H1 (cell line): Measurements from ENCODE around the gene CHRNG. TPM values are rescaled to one million over a fixed set of nuclear protein-coding genes. Genes with fewer than 3 reads are reported as not detected.

ENCODE experiments used
- CTCF ChIA-PET: fragments of 300-600 bp; sonication (Branson Sonifier 250); formaldehyde crosslinking; loops from one replicate; lab custom pipeline; 2021; ENCODE audit not compliant: partially characterized antibody; lab: Charles Lee
- POLR2A ChIA-PET: fragments of 300-600 bp; sonication (Branson Sonifier 250); formaldehyde crosslinking; loops from one replicate; lab custom pipeline; 2021; ENCODE audit warnings: inconsistent platforms; ENCODE audit not compliant: partially characterized antibody; lab: Charles Lee
- DNase-seq, 2 experiments: peaks; one replicate each; pipeline versions ENCODE4 v3.0.0 to v3.0.0-alpha.2; 2010 to 2022; ENCODE audit warnings: low spot score in 2 of 2, low read depth in 1 of 2, mixed read lengths in 1 of 2
- FAIRE-seq: peaks from 2 replicates; lab custom pipeline; 2011; peaks lifted over from hg19 to GRCh38; lab: Jason Lieb, UNC
- H2AFZ ChIP-seq: 2 replicates; pipeline ENCODE4 v1.8.1; 2012; ENCODE audit warnings: low read length, inconsistent platforms
- H2AK5ac ChIP-seq: 2 replicates; pipeline ENCODE4 v1.6.1; 2013; ENCODE audit warnings: low read depth, low read length
- H2BK120ac ChIP-seq: replicated peaks from 2 replicates; pipeline ENCODE3; 2013; ENCODE audit warnings: low read depth, low read length, inconsistent platforms
- H2BK12ac ChIP-seq: 2 replicates; pipeline ENCODE4 v1.6.1; 2013; ENCODE audit warnings: low read depth, low read length
- H2BK15ac ChIP-seq: 2 replicates; pipeline ENCODE4 v1.6.1; 2013; ENCODE audit warnings: low read length
- H2BK20ac ChIP-seq: 2 replicates; pipeline ENCODE4 v1.6.1; 2013; ENCODE audit warnings: low read length
- H2BK5ac ChIP-seq: 2 replicates; pipeline ENCODE4 v1.6.1; 2013; ENCODE audit warnings: low read depth, low read length
- H3K14ac ChIP-seq: 2 replicates; pipeline ENCODE4 v1.6.1; 2013; ENCODE audit warnings: inconsistent platforms; ENCODE audit not compliant: insufficient read length
- H3K18ac ChIP-seq: 2 replicates; pipeline ENCODE4 v1.6.1; 2013; ENCODE audit warnings: low read length; ENCODE audit errors: extremely low read depth
- H3K23ac ChIP-seq: 2 replicates; pipeline ENCODE4 v1.6.1; 2013; ENCODE audit warnings: inconsistent platforms; ENCODE audit not compliant: insufficient read length
- H3K23me2 ChIP-seq: 2 replicates; pipeline ENCODE4 v1.6.1; 2013; ENCODE audit warnings: low read depth, low read length
- H3K27ac ChIP-seq: 2 replicates; pipeline ENCODE4 v1.6.1; 2011; ENCODE audit warnings: low read depth, low read length, inconsistent platforms
- H3K27me3 ChIP-seq, 4 experiments: replicated peaks in 1 of 4; 1 replicate in 1 of 4; 2 replicates in 3 of 4; pipeline versions ENCODE4 v1.6.1 to v1.8.1; 2011 to 2013; ENCODE audit warnings: low read length in 3 of 4, mild to moderate bottlenecking in 3 of 4, inconsistent platforms in 2 of 4, mixed read lengths in 2 of 4, moderate library complexity in 1 of 4; ENCODE audit not compliant: control insufficient read depth in 3 of 4, insufficient read depth in 3 of 4; ENCODE audit errors: extremely low read depth in 1 of 4
- H3K36me3 ChIP-seq, 4 experiments: 2 replicates each; pipeline versions ENCODE4 v1.6.1 to v1.8.1; 2011 to 2013; ENCODE audit warnings: mild to moderate bottlenecking in 4 of 4, low read length in 3 of 4, moderate library complexity in 2 of 4, control low read depth in 1 of 4, inconsistent platforms in 1 of 4; ENCODE audit not compliant: insufficient read depth in 4 of 4, control insufficient read depth in 2 of 4
- H3K4ac ChIP-seq: replicated peaks from 2 replicates; pipeline ENCODE3; 2013; ENCODE audit warnings: low read length, low read depth, mixed read lengths, inconsistent platforms; ENCODE audit not compliant: insufficient read length
- H3K4me1 ChIP-seq, 4 experiments: replicated peaks in 1 of 4; 1 replicate in 1 of 4; 2 replicates in 3 of 4; pipeline versions ENCODE4 v1.6.1 to v1.8.1; 2011 to 2013; ENCODE audit warnings: low read length in 3 of 4, inconsistent platforms in 2 of 4, mixed read lengths in 1 of 4; ENCODE audit not compliant: insufficient read depth in 4 of 4, control insufficient read depth in 3 of 4
- H3K4me2 ChIP-seq, 2 experiments: 2 replicates each; pipeline versions ENCODE4 v1.6.1 to v1.8.1; 2011 to 2013; ENCODE audit warnings: low read depth in 2 of 2, low read length in 2 of 2, control low read depth in 1 of 2, inconsistent platforms in 1 of 2, mild to moderate bottlenecking in 1 of 2; ENCODE audit not compliant: insufficient read depth in 1 of 2
- H3K4me3 ChIP-seq, 4 experiments: fragments of 200-600, 300-600 bp in 1 of 4; sonication (generic), shearing (Covaris generic), sonication (Bioruptor Twin) in 1 of 4; 2 replicates each; pipeline versions ENCODE4 v1.5.1 to v1.8.1; 2011 to 2016; ENCODE audit warnings: low read length in 4 of 4, low read depth in 3 of 4, control low read depth in 2 of 4, inconsistent platforms in 2 of 4, mild to moderate bottlenecking in 2 of 4, mixed read lengths in 1 of 4, moderate library complexity in 1 of 4; ENCODE audit not compliant: insufficient read depth in 2 of 4; ENCODE audit errors: extremely low read depth in 1 of 4
- H3K56ac ChIP-seq: replicated peaks from 2 replicates; pipeline ENCODE3; 2013; ENCODE audit warnings: low read depth, mild to moderate bottlenecking, mixed read lengths, low read length, inconsistent platforms; ENCODE audit not compliant: insufficient read length
- H3K79me1 ChIP-seq: 2 replicates; pipeline ENCODE4 v1.6.1; 2013; ENCODE audit warnings: low read depth, low read length, control low read depth
- H3K79me2 ChIP-seq, 2 experiments: 2 replicates each; pipeline versions ENCODE4 v1.6.1 to v1.8.1; 2012 to 2013; ENCODE audit warnings: low read length in 2 of 2, mild to moderate bottlenecking in 2 of 2, inconsistent platforms in 1 of 2; ENCODE audit not compliant: insufficient read depth in 2 of 2, control insufficient read depth in 1 of 2
- H3K9ac ChIP-seq, 4 experiments: replicated peaks in 1 of 4; 1 replicate in 1 of 4; 2 replicates in 3 of 4; pipeline versions ENCODE4 v1.6.1 to v1.8.1; 2011 to 2013; ENCODE audit warnings: low read depth in 3 of 4, low read length in 3 of 4, control low read depth in 2 of 4, mild to moderate bottlenecking in 2 of 4, moderate library complexity in 2 of 4, inconsistent platforms in 1 of 4; ENCODE audit errors: extremely low read depth in 1 of 4
- H3K9me3 ChIP-seq, 2 experiments: 2 replicates each; pipeline versions ENCODE4 v1.6.1 to v1.8.1; 2012 to 2013; ENCODE audit warnings: mild to moderate bottlenecking in 2 of 2, moderate library complexity in 2 of 2, control low read depth in 1 of 2, inconsistent platforms in 1 of 2, low read depth in 1 of 2, low read length in 1 of 2, mixed read lengths in 1 of 2; ENCODE audit not compliant: insufficient read depth in 2 of 2
- H4K20me1 ChIP-seq, 2 experiments: replicated peaks in 1 of 2; 2 replicates each; pipeline versions ENCODE3 to v1.8.1; 2011 to 2013; ENCODE audit warnings: inconsistent platforms in 2 of 2, low read length in 2 of 2, mild to moderate bottlenecking in 1 of 2; ENCODE audit not compliant: insufficient read depth in 2 of 2, control insufficient read depth in 1 of 2
- H4K5ac ChIP-seq: 2 replicates; pipeline ENCODE4 v1.6.1; 2013; ENCODE audit warnings: low read length, low read depth, mixed read lengths, inconsistent platforms; ENCODE audit not compliant: insufficient read length
- H4K8ac ChIP-seq: 2 replicates; pipeline ENCODE4 v1.8.0; 2013; ENCODE audit warnings: mild to moderate bottlenecking, moderate library complexity, low read length, inconsistent platforms; ENCODE audit not compliant: insufficient read depth; ENCODE audit errors: extremely low read depth
- H4K91ac ChIP-seq: replicated peaks from 2 replicates; pipeline ENCODE3; 2013; ENCODE audit warnings: low read length, mixed read lengths, inconsistent platforms; ENCODE audit not compliant: insufficient read length
- ATF3 ChIP-seq: IDR thresholded peaks from 2 replicates; pipeline ENCODE4 v1.6.1; 2011; ENCODE audit warnings: low read depth, mild to moderate bottlenecking, low read length; ENCODE audit not compliant: insufficient read depth
- GTF2F1 ChIP-seq: IDR thresholded peaks from 2 replicates; pipeline ENCODE4 v1.6.1; 2012; ENCODE audit warnings: low read depth, low read length, improper control_type of control experiment, borderline replicate concordance
- POLR2A ChIP-seq, 2 experiments: IDR thresholded peaks; 1 replicate in 1 of 2; 2 replicates in 1 of 2; pipeline ENCODE4 v1.6.1; 2011; ENCODE audit warnings: low read depth in 2 of 2, low read length in 2 of 2, mild to moderate bottlenecking in 2 of 2; ENCODE audit errors: control extremely low read depth in 1 of 2
- TCF12 ChIP-seq: IDR thresholded peaks from 2 replicates; pipeline ENCODE4 v1.6.1; 2011; ENCODE audit warnings: low read depth, mild to moderate bottlenecking, low read length
- WGBS, 2 experiments: shearing (Covaris generic) in 1 of 2; methylation state at CpG; one replicate each; pipeline versions ENCODE4 v1.1.6 to v1.1.7; 2013 to 2015; ENCODE audit warnings: low lambda C conversion rate in 2 of 2, mixed read lengths in 2 of 2, inconsistent platforms in 1 of 2, low coverage in 1 of 2, missing lambda C conversion rate in 1 of 2; ENCODE audit not compliant: insufficient replicate concordance in 2 of 2, insufficient coverage in 1 of 2, insufficient read length in 1 of 2; ENCODE audit errors: extremely low coverage in 1 of 2, missing lambda C conversion rate in 1 of 2; 5-methylcytosine and 5-hydroxymethylcytosine counted together
- polyA plus RNA-seq, 7 experiments: library from polyadenylated mRNA; depleted of rRNA in 3 of 7; stranded (reverse) in 5 of 7; unstranded in 2 of 7; fragments of >200 nt in 5 of 7; fragments of 200-250 nt in 2 of 7; gene quantifications; 1 replicate in 5 of 7; 2 replicates in 1 of 7; 4 replicates in 1 of 7; pipeline versions ENCODE4 v1.2.1 to v1.2.3, GENCODE V29; 2011 to 2013; ENCODE audit warnings: missing spikeins in 2 of 7, mixed read lengths in 2 of 7
- total RNA-seq: library from RNA; stranded (reverse); fragmentation: NEBNext Ultra II Directional; extraction: Animal tissue kit (Norgen Biotek cat#: 25700); gene quantifications from 2 replicates; pipeline ENCODE4 v1.2.1, GENCODE V29; 2021

The CHRNG gene
- total and polyA plus RNA-seq, 2 of the 8 experiments (the other 6 are each of a cell fraction or from before 2014, with no cell fraction given), result 0.05 TPM; not detected in 1

- no peak overlapping the region for H3K18ac ChIP-seq
- no peak overlapping the region for H3K56ac ChIP-seq
- WGBS, 2 experiments, result 86% methylated on average over 2 of the region's 2 CpGs; no CpG with 5 or more reads in 1 of the 2 experiments
- no peaks in the 10 kb centered on the region for H3K9me3 ChIP-seq
- no peaks in the 10 kb centered on the region for H3K23me2 ChIP-seq
- no peak overlapping the region for H2BK120ac ChIP-seq
- no peak overlapping the region for H2BK5ac ChIP-seq
- DNase-seq, result no peak
- no peak overlapping the region for H4K91ac ChIP-seq
- no peaks in the 10 kb centered on the region for H3K79me2 ChIP-seq
- no peak overlapping the region for H4K5ac ChIP-seq
- H4K8ac ChIP-seq, result no peak overlapping the region
- H2AFZ ChIP-seq, result no peak overlapping the region
- no peaks in the 10 kb centered on the region for H4K20me1 ChIP-seq
- no peak overlapping the region for H2BK20ac ChIP-seq
- no peak overlapping the region for H2BK15ac ChIP-seq
- no peak overlapping the region for H3K9ac ChIP-seq
- no peak overlapping the region for H2AK5ac ChIP-seq
- CTCF ChIA-PET, result interaction anchor here (0.6 to 1.7 kb wide), 2 partner anchors 8 to 33 kb away, joined by 3 to 6 read pairs; no protein-coding TSS in a partner anchor
- H3K27me3 ChIP-seq, result no peaks in the 10 kb centered on the region
- no peak overlapping the region for H3K14ac ChIP-seq
- no peak overlapping the region for H3K4me3 ChIP-seq
- no peaks in the 10 kb centered on the region for H3K4me1 ChIP-seq
- no peak overlapping the region for H3K27ac ChIP-seq
- no peak for FAIRE-seq
- H3K36me3 ChIP-seq, result peaks cover 2 to 33% (median 10%) of the 10 kb centered on the region in 4 experiments; a peak in 7 of 8 replicates
- no peaks in the 10 kb centered on the region for H3K79me1 ChIP-seq
- no peak overlapping the region for H3K4me2 ChIP-seq
- H3K4ac ChIP-seq, result no peak overlapping the region
- no peak overlapping the region for H2BK12ac ChIP-seq
- H3K23ac ChIP-seq, result no peak overlapping the region
- POLR2A ChIA-PET, result interaction anchor here (1.5 kb wide), 1 partner anchor 28 kb away, joined by 6 read pairs; the partner anchor contains the start of genes EIF4E2 and TIGD1
- TF ChIP-seq POLR2A (IDR thresholded peaks at IDR 0.05; ENCODE audit: control extremely low read depth in 1 of 2, low read depth in 2 of 2, low read length in 2 of 2), result no peak
- no peak for TF ChIP-seq ATF3
- TF ChIP-seq TCF12, result no peak
- no peak for TF ChIP-seq GTF2F1
Measured at GRCh38 chr2:232578626-232579025, 39.1 kb downstream of the CHRNG start.
